ENCODE data around the gene IZUMO4.

IZUMO4 gene, protein sequence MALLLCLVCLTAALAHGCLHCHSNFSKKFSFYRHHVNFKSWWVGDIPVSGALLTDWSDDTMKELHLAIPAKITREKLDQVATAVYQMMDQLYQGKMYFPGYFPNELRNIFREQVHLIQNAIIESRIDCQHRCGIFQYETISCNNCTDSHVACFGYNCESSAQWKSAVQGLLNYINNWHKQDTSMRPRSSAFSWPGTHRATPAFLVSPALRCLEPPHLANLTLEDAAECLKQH

DNA sequence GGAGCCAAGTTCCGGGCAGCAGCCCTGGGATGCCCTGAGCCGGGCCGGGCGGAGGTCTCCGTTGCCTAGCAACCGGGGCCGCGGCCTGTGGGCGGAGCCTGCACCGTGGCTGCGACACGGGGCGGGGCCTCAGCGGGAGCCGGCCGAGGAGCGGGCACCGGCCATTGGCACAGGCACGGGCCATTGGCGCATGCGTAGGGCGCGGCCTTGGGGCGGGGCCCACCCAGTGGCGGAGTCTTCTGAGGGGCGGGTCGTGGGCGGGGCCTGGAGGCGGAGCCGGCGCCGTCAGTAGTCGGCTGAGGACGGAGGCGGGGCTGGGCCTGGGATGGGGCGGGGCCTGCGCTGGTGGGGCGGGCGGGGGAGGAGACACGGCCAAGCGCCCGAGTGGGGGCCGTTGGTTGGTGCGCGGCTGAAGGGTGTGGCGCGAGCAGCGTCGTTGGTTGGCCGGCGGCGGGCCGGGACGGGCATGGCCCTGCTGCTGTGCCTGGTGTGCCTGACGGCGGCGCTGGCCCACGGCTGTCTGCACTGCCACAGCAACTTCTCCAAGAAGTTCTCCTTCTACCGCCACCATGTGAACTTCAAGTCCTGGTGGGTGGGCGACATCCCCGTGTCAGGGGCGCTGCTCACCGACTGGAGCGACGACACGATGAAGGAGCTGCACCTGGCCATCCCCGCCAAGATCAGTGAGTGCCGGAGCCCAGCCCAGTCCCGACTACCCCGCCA is at the start of gene IZUMO4:
Gene IZUMO4, plus strand, starts transcription at position 436 of the 723 bp plus-strand sequence. Its CDS starts 31 bp downstream, at position 467.
- peak; percentile 88 for DNase-seq (ENCODE audit: low read depth)
- TF ChIP-seq, protein P1, sequence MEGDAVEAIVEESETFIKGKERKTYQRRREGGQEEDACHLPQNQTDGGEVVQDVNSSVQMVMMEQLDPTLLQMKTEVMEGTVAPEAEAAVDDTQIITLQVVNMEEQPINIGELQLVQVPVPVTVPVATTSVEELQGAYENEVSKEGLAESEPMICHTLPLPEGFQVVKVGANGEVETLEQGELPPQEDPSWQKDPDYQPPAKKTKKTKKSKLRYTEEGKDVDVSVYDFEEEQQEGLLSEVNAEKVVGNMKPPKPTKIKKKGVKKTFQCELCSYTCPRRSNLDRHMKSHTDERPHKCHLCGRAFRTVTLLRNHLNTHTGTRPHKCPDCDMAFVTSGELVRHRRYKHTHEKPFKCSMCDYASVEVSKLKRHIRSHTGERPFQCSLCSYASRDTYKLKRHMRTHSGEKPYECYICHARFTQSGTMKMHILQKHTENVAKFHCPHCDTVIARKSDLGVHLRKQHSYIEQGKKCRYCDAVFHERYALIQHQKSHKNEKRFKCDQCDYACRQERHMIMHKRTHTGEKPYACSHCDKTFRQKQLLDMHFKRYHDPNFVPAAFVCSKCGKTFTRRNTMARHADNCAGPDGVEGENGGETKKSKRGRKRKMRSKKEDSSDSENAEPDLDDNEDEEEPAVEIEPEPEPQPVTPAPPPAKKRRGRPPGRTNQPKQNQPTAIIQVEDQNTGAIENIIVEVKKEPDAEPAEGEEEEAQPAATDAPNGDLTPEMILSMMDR (IDR thresholded peaks at IDR 0.05; ENCODE audit: low read depth, low read length, missing control alignments), result peak; percentile 24
- in situ Hi-C loops (cut with HindIII; ENCODE audit: low sequenced_read_pairs), result no loop called here
- peak within 1 kb of the TSS; percentile 69 for H3K4me3 ChIP-seq (ENCODE audit: low read depth, low read length)

DNA sequence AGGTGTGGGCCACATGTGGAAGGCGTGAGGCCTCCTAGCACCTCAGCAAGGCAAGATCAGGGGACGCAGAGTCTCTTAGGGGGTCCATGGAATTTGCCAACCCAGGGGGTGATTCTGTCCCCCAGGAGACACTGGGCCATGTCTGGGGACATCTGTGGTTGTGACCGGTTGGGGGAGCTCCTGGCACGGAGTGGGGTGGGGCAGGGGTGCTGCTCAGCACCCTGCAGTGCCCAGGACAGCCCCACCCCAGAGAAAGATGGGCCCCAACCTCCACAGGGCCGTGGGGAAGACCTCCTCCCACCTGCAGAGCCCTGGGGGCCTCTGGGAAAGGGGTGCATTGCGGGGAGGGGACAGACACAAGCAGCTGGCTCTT is 49.7 kb upstream of the IZUMO4 start:
- in situ Hi-C loops (cut with HindIII; ENCODE audit: low sequenced_read_pairs), result no loop called here

DNA sequence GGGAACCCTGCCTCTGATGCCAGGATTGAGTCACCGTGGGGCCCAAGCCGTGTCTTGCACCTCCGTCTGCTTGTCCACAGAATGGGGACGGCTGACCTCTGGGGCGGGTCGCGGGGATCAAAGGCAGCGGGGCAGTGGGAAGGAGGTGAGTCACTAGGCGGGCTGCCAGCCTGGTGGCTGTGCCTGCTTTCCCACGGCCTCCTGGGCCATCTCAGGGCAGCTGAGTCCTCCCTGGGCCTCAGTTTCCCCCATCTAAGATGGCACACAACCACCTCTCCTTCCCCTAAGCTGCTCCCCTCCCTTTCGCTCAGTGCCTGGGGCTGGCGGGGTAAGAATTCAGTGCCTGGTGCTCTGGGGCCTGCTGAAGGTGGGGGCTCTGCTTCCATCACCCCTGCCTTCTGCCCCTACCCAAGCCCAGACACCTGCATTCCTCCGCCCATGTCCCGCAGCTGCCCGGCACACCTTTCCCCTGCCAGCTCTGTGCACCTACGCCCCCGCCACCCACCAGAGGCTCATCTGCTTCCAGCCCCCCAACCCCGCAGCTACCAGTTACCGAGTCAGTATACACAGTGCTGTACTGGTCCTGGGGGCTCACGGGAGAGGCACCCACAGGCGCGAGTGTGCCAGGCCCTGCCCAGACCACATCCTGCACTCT is 49.1 kb upstream of the IZUMO4 start:
- DNase-seq (ENCODE audit: low read depth), result no peak
- no peak overlapping the region for H3K4me3 ChIP-seq (ENCODE audit: low read depth, low read length)
- in situ Hi-C loops (cut with HindIII; ENCODE audit: low sequenced_read_pairs), result no loop called here
- TF ChIP-seq, protein P1 (IDR thresholded peaks at IDR 0.05; ENCODE audit: low read depth, low read length, missing control alignments), result no peak

More for the DNA sequence above, 49.7 kb upstream of the IZUMO4 start:
- no peak overlapping the region for H3K4me3 ChIP-seq (ENCODE audit: low read depth, low read length)
- no peak for DNase-seq (ENCODE audit: low read depth)
- TF ChIP-seq, protein P1 (IDR thresholded peaks at IDR 0.05; ENCODE audit: low read depth, low read length, missing control alignments), result no peak

DNA sequence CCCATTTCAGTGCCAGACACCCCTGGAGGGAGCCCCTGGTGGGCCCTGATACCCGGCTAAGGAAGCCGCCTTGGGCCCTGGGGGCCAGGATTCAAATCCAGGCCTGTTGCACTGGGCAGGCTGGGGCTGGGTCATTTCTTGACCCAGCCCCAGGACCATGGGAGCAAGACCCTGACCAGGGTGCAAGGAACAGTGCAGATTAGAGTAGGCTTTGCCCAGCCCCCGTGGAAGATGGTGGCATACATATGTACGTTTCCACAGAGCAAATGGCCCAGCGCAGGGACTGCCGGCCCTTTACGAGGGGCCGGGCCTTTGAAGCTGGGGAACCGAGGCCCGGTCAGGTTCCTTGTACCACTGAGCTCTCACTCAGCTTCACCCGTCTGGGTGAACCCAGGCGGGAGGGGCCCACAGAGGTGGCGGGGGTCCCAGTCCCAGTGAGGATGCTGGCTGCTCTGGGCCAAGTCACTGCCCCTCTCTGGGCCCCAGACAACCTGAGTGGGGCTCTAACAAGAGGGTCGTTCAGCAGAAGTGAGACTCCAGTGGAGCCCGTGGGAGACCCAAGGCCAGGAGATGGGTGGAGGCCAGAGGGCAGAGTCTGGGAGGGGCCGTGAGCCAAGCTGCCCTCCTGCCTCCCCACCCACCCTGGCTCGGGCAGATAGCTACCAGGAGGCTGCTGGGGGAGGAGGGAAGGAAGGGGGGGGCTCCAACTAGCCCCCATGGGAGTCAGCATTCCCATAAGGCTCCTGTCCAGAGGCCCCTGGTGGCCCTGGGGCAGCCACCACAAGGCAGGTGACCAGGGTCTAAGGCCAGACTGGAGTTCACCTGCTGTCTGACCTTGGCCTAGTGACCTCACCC is 48.4 kb upstream of the IZUMO4 start:
- TF ChIP-seq, protein P1 (IDR thresholded peaks at IDR 0.05; ENCODE audit: low read depth, low read length, missing control alignments), result no peak
- in situ Hi-C loops (cut with HindIII; ENCODE audit: low sequenced_read_pairs), result no loop called here
- no peak for DNase-seq (ENCODE audit: low read depth)
- H3K4me3 ChIP-seq (ENCODE audit: low read depth, low read length), result peak overlapping the region; percentile 93

DNA sequence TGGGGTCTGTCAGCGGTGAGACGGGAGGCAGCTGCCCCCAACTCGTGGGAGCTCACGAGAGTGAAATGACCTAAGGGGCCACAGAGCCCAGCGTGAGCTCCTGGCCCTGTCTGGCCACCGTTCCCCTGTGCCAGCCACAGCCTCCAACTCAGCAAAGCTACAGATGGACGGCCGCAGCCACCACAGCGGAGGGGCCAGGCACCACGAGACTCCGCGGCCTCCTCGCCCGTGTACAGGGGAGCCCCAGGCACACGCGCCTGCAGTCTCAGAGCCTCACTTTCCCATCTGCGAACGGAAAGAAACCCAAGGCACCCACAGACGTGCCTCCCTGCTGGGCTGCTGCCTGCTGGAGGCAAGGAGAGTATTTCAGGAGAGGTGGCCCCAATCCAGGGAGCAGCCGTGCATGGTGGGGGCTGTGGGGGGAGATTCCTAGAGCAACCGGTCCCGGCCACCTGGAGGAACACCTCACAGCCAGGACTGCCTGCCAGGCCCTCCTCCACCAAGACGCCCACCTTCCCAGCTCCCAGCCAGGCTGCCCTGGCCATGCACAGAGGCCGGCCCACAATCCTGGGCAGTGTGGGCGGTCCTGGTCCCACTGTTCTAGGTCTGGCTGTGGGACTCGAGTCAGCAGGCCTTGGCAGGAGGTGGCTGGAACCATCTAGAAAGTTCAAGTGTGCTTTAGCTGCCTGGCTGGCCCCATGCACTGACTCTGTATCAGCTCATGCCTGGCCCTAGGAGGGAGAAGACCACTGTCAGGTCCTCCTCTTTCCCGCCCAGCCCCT is 47.6 kb upstream of the IZUMO4 start:
- no peak for DNase-seq (ENCODE audit: low read depth)

More for the DNA sequence above, 47.6 kb upstream of the IZUMO4 start:
- TF ChIP-seq, protein P1 (IDR thresholded peaks at IDR 0.05; ENCODE audit: low read depth, low read length, missing control alignments), result no peak
- H3K4me3 ChIP-seq (ENCODE audit: low read depth, low read length), result peak overlapping the region; percentile 93
- in situ Hi-C loops (cut with HindIII; ENCODE audit: low sequenced_read_pairs), result no loop called here
